Epithelial cell of alveolus of lung (primary cell): ENCODE data around the gene ANKRD30BL. TPM values are rescaled to one million over a fixed set of nuclear protein-coding genes. Genes with fewer than 3 reads are reported as not detected.

Experiments used
- total RNA-seq: library from RNA; depleted of rRNA; stranded (reverse); fragments of >200 nt; gene quantifications from 2 replicates; pipeline ENCODE4 v1.2.1, GENCODE V29; 2015

The ANKRD30BL gene, protein sequence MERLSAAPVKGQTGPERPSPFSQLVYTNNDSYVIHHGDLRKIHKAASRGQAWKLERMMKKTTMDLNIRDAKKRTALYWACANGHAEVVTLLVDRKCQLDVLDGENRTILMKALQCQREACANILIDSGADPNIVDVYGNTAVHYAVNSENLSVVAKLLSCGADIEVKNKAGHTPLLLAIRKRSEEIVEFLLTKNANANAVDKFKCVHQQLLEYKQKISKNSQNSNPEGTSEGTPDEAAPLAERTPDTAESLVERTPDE
- not detected in 2 replicates for total RNA-seq

DNA sequence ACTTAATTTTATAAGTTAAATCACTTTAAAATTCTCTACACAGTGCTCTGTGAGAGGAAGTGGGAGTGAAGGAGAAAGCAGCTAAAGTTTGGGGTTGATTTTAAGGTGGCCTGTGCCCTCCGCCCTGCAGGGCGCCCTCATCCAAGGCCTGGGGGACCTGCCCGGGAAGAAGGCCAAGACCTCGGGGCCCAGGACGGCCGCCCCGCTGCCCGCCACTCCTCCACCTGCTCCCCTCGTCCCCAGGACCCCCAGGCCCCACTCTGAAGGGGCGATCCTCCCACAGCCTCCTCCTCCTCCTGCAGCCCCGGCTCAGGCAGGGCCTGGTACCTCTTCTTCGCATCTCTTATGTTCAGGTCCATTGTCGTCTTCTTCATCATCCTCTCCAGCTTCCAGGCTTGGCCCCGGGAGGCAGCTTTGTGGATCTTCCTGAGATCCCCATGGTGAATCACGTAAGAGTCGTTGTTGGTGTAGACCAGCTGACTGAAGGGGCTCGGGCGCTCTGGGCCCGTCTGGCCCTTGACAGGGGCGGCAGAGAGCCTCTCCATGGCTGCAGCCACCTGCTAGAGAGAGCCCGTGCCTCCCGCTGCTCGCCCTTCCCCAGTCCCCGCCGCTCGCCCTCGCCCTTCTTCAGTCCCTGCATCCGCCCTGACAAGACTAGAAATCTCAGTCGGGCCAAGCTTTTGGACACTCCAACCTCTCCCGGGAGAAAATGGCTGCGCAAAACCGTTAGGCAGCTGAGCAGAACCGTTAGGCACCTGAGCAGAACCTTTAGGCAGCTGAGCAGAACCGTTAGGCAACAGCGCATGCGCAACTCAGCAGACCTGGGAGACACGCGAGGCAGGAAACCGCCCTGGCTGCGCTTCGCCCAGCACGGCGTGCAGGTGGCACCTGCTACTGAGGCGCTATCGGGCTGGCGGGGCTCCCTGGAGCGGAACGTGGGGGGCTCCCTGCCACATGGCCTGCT lies at the start of gene ANKRD30BL:
ANKRD30BL (minus strand) TSS at position 792 of the 964 bp plus-strand sequence; CDS start at position 545, 247 bp downstream.

